Measurements from ENCODE around the gene TSG101.
A peak's percentile ranks its signal among the peaks of the same experiment; 100 is the strongest.

TSG101 gene, protein sequence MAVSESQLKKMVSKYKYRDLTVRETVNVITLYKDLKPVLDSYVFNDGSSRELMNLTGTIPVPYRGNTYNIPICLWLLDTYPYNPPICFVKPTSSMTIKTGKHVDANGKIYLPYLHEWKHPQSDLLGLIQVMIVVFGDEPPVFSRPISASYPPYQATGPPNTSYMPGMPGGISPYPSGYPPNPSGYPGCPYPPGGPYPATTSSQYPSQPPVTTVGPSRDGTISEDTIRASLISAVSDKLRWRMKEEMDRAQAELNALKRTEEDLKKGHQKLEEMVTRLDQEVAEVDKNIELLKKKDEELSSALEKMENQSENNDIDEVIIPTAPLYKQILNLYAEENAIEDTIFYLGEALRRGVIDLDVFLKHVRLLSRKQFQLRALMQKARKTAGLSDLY

DNA sequence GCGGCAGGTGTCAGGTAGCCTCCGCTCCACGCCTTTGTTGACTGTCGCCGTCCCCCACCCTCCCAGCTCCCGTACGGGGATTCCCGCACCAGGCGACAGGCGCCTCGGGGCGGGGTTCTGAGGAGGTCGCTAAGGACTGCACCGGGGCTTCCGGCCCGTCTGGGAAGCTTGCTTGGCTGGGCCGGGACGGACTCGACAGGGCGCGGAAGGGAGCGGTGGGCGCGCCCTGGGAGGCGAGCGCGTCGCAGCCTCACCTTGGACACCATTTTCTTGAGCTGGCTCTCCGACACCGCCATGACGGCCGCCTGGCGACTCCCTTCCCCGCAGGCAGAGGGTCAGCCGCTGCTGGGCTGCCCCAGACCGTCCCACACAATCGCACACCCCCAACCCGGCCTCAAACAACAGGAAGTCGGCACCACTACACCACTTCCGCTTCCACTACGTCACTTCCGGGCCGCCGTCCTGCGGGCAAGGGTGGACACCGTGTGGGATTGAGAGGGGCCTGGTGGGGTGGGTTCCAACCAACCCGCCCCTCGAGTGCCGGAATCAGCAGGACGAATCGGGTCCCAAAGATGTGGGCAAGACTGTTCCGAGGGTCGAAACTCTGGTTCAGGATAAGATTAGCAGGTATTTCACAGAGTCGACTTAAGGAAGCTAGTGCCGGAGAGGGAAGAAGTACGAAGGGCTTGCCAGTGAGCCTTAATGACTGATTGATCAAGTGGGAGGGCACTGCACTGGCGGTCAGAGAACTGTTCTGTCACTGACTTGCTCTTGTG lies at the start of gene TSG101:
Gene TSG101, minus strand, starts transcription at position 422 of the 776 bp plus-strand sequence. Its CDS starts 126 bp downstream, at position 296.
- peak; percentile 87 for DNase-seq

DNA sequence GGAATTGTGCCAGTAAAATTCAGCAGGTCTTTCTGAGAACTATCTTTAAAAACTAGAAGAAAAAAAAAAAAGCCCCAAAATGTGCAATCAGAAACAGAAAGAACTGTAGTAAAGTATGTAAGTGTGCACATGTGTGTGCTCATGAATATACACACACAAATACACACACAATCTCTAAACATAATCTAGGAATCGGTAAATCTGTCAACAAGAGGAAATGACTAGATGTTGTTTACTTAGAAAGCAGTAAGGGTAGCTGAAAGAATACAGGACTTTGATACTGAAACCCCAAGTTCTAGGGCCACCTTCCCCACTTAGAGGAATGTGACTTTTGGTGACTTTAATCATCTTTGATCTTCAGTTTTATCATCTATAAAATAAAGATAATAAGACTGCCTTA lies 48.6 kb upstream of the TSG101 start:
- no peak for DNase-seq

DNA sequence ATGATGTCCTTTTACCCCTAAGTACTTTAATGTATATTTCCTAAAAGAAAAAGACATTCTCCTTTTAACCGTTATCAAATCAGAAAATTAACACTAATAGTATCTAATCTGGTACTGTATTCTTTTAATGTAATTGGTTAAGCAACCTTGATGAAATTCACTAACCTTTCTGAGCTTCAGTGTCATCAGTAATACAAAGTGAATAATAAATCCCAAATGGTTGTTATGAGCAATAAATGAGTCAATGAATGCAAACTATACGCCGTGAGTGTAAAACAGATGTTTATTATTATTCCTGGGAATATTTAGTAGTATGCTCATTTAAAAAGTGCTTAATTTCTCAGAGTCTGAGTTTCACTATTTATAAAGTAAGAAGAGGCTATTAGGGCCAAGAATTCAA lies 40.3 kb upstream of the TSG101 start:
- no peak for DNase-seq

DNA sequence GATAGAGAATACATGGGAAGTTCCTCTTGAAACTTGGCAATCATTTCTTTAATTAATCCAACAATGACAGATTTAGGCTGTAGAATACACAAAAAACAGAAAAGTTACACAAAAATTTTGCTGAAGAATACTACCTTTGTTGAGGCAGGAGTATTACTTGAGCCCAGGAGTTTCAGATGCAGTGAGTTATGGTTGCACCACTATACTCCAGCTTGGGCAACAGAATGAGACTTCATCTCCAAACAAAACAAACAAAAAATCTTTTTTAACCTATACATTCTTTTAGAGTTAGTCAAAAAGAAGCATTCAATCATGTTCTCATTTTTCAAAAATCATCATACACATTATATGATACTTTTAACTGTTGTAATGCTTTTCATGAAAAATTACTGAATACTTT lies 39.7 kb upstream of the TSG101 start:
- no peak for DNase-seq

DNA sequence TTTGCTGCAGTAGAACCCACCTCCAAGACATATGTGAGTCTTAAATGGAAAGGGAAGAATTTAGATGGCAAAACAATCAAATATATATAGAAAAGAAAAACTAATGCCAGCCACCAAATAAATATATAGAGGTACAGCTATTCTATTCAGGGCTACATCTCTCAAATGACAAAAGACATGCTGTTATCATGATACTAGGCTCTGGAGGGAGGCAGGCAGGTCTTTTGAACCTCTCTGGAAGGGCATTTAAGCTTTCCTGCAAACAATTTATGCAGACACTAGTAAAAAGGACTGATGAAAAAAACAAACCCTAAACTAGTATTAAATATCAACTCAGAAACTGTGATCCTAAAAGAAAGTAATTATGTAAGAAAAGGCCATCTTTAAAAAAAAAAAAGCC lies 37.4 kb upstream of the TSG101 start:
- no peak for DNase-seq

DNA sequence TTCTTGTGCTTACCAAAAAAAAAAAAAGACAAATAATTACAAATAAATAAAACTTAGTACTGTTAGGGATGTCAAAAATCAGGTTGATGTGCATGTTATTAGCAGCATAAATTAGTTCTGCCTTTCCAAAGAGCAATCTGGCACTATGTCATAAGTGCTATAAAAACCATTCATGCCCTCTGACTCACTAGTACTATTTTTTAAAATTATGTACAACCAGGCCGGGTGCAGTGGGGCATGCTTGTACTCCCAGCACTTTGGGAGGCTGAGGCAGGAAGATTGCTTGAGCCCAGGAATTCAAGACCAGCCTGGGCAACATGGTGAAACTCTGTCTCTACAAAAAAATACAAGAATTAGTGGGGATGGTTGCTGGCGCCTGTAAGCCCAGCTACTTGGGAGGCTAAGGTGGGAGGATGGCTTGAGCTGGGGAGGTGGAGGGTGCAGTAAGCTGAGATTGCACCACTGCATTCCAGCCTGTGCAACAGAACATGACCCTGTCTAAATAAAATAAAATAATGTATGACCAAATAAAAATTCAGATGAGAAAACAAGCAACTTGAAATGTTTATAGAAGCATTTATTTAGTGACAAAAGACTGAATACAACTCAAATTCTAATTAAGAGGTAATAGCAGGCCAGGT lies 36.5 kb upstream of the TSG101 start:
- DNase-seq, result no peak

DNA sequence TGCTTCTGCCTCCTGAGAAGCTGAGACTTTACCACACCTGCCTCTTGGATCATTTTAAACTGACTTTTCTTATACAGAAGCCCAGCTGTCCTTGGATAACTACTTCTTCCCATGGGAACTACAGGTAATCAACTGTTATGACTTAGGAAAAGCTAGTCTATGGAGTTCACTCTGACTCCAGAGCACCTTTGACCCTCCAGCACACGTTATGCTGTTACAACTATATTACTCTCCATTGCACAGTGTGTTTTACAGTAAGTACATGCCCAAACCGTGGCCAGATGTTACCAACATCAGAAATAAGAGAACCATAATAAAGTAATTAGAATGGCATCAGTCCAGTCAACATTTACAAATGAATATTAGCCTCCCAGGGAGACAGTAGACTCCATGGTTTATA lies 21.3 kb upstream of the TSG101 start:
- no peak for DNase-seq

DNA sequence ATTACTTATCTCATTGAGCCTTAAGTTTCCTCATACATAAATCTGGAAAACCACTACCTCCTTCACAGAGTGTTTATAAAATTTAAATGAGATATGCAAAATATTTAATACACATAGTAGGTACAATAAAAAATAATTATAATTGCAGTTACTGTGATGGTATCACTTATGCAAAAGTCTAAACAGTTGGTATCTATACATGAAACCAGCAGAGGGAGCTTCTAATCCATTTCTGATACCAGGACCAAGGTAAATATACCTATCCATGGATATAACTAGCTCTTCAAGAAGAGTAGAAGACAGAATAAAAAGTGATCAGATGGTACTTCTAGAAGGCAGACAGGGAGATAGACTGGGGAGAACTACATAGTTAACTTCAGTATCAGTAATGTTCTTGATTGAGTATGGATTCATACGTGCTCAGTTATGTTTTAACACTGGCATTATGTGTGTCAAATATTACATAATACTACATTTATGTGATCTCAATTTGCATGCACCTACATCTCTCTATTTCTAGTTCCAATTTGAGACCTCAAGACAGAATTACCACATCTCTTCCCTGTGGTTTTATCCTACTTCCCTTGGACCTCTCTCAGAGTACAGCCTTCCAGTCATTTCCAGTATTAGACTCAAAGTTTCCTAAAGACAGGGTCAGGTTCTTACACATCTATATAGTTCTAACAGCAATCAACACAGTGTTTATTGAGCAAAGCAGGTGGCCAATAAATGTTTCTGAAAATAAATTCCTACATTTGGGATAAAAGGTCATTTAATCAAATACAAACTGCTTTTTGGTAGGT lies 13.7 kb upstream of the TSG101 start:
- no peak for DNase-seq

DNA sequence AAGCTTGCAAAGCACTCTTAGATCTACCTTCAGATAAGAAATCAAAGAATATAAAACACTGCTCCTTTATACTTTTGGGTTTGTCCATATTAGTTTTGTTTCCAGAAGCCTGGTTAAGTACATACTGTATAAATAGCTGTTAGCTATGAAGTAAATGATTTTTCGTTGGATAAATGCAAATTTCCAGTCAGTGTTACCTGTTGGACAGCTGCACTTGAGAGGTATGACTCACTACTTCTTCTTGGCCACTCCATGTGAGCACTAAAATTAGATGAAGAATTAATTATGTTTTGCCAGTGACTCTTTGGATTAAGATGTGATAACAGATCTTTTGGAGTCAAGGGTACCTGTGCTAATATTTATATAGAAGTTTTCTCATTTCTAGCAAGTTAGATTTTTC lies 9.5 kb upstream of the TSG101 start:
- no peak for DNase-seq

DNA sequence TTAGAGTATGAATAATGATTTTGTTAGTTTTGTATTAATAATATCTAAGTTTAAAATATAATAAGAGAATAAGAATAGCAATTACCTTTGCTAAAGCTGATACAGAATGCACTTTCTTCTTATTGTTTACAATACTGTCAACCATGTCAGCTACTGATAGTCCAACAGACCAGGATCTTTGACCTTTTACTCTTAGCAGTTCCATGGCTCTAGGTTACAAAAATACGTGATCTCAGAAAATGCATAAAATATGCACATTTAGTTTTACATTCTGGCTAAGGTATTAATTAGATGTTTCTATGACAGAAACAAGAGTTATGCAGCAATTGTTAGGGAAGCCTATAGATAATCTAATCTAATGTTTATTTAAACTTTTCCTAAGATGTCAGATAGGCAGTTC lies 7.5 kb upstream of the TSG101 start:
- DNase-seq, result no peak

DNA sequence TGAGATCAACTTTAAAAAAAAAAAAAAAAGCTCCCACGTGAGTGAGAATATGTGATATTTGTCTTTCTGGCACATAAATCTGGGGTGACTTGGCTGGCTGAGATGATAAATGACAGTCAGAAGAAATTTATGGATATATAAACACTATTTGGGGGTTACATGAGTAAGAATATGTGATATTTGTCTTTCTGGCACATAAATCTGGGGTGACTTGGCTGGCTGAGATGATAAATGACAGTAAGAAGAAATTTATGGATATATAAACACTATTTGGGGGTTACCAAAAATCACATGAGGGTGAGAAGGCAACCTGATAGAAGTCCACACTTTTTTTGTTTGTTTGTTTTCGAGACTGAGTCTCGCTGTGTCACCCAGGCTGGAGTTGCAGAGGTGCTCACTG lies 6.6 kb upstream of the TSG101 start:
- DNase-seq, result no peak

DNA sequence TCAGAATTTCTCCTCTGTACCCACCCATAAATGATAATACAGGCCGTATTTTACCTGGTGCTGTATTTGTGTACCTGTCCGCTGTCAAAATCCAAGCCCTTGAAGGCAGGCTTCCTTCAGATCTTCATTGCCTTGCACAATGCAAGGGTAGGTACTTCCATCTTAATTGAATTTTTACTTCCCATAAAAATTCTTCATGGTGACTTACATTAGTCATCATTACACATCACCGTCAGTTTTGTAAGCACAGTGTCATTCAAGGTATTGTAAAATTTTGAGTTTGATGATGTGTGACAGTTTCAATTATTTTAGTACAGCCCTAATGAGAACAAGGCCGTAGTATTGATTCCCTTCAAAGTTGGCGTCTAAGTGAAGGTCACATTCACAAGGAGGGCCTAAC lies 770 bp upstream of the TSG101 start:
- DNase-seq, result no peak

DNA sequence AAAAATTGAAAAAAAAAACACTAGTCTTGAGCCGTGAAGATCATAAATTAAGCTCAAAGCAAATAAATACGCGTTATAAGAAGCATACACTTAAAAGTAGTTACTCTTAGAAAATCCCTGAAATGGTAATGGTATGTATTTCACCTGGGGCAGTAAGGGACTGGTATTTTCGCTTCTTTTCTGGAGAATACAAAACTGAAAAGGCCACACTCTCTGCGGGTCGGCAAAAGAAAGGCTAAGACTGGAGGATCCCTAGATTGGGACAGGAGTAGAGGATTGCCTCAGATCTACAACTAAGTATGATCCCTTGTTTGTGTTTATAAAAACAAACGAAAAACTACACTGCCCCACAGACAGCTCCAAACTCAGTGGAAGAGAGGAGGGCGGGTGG lies 617 bp downstream of the TSG101 start:
- no peak for DNase-seq

DNA sequence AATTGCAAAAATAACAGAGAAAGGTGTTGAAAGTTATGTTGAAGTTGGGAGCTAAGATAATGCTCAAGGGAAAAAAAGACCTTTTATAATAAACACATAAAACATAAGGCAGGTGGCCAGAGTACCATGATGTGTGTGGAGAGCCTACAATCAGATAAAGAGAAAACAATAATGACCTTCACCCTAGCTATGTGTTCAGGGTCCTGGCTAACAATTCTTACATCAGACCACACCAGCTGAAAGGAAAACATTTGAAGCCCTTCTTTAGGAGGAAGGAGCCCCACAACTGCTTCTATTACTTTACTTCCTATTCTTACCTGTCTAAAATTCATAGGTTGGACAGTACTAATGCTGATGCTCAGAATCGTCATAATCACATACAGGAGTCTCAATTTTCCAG lies 2.5 kb downstream of the TSG101 start:
- DNase-seq, result no peak

DNA sequence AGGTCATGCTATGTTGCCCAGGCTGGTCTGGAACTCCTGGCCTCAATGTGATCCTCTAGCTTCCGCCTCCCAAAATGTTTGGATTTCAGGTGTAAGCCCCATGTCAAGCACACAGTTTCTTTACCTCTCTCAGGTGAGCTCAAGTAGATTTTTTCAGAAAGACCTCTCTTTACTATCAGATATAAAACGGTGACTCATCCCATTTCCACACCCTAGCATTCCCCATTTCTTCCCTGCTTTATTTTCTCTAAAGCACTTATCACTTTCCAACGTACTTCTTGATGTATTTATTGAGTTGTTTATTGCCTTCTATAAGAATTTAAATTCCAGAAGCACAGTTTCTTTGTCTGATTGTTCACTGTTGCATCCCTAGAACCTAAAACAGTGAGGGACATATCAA lies 3.7 kb downstream of the TSG101 start:
- no peak for DNase-seq

DNA sequence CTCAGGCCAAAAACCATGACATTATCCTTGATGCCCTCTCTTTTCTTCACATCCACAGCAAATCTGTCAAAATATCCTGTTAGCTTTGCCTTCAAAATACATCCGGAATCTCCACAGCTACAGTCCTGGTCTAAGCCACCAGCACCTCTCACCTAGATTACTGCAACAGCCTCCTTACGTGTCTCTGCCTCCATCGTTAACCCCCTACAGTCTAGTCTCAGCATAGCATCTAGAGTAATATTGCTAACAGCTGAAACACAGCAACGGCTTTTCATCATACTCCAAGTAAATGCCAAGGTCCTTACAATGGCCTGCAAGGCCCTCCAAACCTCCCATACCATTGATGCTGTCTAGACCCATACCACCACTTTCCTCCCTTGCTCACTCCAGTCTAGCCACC lies 4.4 kb downstream of the TSG101 start:
- no peak for DNase-seq

DNA sequence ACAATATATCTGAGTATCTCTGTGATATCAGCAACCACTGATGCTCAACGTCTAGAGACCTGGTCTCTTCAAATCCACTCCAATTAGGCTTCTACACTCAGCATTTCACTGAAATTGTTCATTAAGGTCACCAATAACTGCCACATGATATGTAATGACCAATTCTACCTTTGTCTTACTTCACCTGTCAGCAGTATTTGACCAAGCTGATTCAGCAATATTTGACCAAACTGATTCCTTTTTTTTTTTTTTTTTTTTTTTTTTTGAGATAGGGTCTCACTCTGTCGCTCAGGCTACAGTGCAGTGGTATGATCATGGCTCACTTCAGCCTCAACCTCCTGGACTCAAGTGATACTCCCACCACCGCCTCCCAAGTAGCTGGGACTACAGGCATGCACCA lies 5.6 kb downstream of the TSG101 start:
- DNase-seq, result no peak

DNA sequence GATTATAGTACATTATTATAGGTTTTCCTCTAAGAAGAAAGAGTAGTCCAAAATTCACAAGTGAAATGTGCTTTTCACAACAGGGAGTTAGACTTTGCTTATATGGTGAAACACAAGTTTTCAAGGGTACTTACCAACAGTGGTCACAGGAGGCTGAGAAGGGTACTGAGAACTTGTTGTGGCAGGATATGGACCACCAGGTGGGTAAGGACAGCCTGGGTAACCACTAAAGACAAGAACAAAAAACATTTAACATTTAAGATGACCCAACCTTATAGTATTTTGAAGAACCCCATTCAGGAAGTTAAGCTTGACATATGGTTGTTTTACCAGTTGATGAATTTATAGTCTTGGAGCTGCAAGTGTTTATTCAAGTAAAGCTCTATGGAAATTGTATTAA lies 24.4 kb downstream of the TSG101 start:
- DNase-seq, result no peak

DNA sequence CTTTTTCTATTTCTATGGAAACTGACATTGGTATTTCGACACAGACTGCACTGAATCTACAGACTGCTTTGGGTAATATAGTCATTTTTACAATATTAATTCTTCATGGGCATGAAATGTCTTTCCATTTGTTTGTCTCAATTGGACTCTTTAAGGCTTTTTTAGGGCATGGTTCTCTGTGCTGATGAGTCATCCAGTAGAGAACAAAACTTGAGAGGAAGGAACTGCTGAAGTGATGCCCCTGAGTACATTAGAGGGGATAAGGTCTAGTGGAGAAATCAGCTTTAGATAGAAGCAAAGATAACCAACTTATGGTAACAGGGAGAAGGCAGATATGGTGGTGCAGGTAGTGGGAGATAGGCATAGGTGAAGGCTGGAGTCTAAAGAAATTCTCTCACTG lies 25.1 kb downstream of the TSG101 start:
- DNase-seq, result no peak

DNA sequence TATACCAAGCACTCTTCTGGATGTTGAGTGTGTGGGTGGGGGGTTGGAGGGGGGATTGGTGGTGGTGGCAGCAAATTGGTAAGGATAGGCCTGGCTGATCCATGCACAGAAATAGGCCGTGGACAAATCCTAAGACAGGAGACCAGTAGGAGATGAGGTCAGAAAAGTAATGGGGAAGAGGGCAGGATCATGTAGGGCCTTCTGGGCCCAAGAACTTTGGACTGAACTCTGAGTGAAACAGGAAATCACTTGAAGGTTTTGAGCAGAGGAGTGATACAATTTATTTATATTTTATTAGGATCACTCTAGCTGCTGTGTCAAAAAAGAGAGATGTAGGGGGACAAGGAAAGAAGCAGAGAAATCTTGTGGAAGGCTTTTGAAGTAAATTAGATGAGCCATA lies 28.7 kb downstream of the TSG101 start:
- no peak for DNase-seq

DNA sequence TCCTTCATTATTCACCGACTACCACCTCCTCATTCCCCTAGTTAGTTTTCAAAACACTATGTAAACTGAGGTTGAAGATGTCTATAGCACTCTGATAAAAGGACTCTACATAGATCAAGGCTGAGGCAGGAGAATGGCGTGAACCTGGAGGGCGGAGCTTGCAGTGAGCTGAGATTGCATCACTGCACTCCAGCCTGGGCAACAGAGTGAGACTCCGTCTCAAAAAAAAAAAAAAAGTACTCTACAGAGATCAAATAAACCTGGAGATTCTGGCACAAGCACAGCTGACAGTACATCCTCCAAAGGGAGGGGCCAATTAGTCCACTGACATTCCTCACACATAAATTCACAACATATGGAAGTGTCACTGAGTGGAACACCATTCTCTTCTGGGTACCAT lies 31.0 kb downstream of the TSG101 start:
- DNase-seq, result no peak

DNA sequence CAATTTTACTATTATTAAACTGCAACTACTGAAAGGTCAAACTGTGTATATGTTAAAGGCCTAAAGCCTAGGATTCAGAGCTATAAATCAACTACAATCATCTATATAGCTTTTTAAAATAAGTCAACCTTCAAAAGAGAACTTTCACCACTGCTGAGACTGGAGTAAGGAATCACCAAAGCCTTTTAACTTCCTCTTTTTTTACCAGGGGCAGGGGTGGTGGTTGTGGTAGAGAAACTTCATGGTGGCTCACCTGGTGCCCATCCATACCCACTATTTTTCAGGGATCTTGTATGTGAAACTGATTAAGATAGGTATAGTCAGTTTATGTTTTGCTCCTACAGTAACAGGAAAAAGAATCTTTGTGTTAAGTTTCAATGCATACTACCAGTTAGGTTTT lies 31.5 kb downstream of the TSG101 start:
- no peak for DNase-seq

DNA sequence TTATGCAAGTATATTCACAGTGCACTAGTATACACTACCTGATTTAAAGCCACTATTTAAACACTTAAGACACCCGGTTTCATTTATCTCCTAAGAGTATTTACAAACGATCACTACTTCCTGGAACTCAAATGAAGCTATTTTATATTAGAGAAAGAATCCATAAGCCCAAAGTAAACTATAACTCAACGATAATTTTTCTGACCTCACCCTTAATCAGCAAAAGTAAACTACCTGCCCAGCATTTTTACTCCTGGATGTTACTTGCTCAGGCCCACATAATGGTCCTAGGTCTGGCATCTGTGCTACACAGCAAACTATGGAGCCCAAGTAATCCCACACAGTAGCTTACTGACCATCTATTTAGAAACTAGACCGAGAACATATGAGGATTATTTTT lies 33.4 kb downstream of the TSG101 start:
- DNase-seq, result no peak

Data from NCI-H1092 (cell line).